Epithelial cell of esophagus (primary cell): ENCODE measurements around the gene COMMD8.

Experiments used
- DNase-seq: peaks from one replicate; pipeline ENCODE4 v3.0.0; 2010; ENCODE audit warnings: low read depth
- H3K4me3 ChIP-seq: 2 replicates; pipeline ENCODE4 v1.5.1; 2011; ENCODE audit warnings: mild to moderate bottlenecking, low read length, control low read depth
- CTCF ChIP-seq: IDR thresholded peaks from 2 replicates; pipeline ENCODE4 v1.5.1; 2011; ENCODE audit warnings: low read depth, mild to moderate bottlenecking, low read length, control low read depth, inconsistent platforms; ENCODE audit not compliant: insufficient read depth; ENCODE audit errors: missing control alignments

The COMMD8 gene

GRCh38 chr4:47427935-47428334 lies 35.6 kb downstream of the COMMD8 start:
- DNase-seq = no peak
- H3K4me3 ChIP-seq = no peak overlapping the region
- TF ChIP-seq CTCF = no peak

GRCh38 chr4:47425628-47426027 lies 37.9 kb downstream of the COMMD8 start:
- TF ChIP-seq CTCF = no peak
- no peak for DNase-seq
- H3K4me3 ChIP-seq = no peak overlapping the region

- DNase-seq = no peak
- H3K4me3 ChIP-seq = no peak overlapping the region
- TF ChIP-seq CTCF = no peak
Measured at GRCh38 chr4:47419296-47419695, 44.2 kb downstream of the COMMD8 start.

GRCh38 chr4:47418147-47418546 lies 45.4 kb downstream of the COMMD8 start:
- H3K4me3 ChIP-seq = no peak overlapping the region
- no peak for TF ChIP-seq CTCF
- DNase-seq = no peak

- TF ChIP-seq CTCF = no peak
- H3K4me3 ChIP-seq = no peak overlapping the region
- no peak for DNase-seq
Measured at GRCh38 chr4:47415719-47416118, 47.8 kb downstream of the COMMD8 start.

GRCh38 chr4:47413521-47413920 lies 50.0 kb downstream of the COMMD8 start:
- no peak for TF ChIP-seq CTCF
- DNase-seq = no peak
- H3K4me3 ChIP-seq = no peak overlapping the region

GRCh38 chr4:47410271-47410670 lies 53.2 kb downstream of the COMMD8 start:
- DNase-seq = no peak
- no peak for TF ChIP-seq CTCF
- no peak overlapping the region for H3K4me3 ChIP-seq
